AG04450 (cell line): ENCODE measurements around the gene UGT2A3. TPM values are rescaled to one million over a fixed set of nuclear protein-coding genes. Genes with fewer than 3 reads are reported as not detected.

Experiments used
- CTCF ChIA-PET: fragments of 300-600, 350-600 bp; formaldehyde crosslinking; extraction: SDS; loops from one replicate; lab custom pipeline; 2022; ENCODE audit warnings: antibody characterized with exemption, inconsistent platforms; lab: Charles Lee
- POLR2A ChIA-PET: fragments of 350-600 bp; formaldehyde crosslinking; extraction: SDS; loops from one replicate; lab custom pipeline; 2021; ENCODE audit warnings: antibody characterized with exemption, inconsistent platforms; lab: Yijun Ruan, JAX
- DNase-seq: peaks from one replicate; pipeline ENCODE4 v3.0.0-alpha.2; 2011; ENCODE audit warnings: low read depth, low spot score
- H3K27ac ChIP-seq: one replicate; pipeline ENCODE4 v1.5.1; 2012; ENCODE audit warnings: low read depth, low read length, control low read depth
- H3K27me3 ChIP-seq: one replicate; pipeline ENCODE4 v1.6.0; 2012; ENCODE audit warnings: low read length; ENCODE audit not compliant: control insufficient read depth, insufficient read depth
- H3K4me3 ChIP-seq: 2 replicates; pipeline ENCODE4 v1.5.1; 2011; ENCODE audit warnings: mild to moderate bottlenecking, low read depth, low read length, control low read depth
- H3K9me3 ChIP-seq: 2 replicates; pipeline ENCODE4 v1.5.1; 2012; ENCODE audit warnings: low read length; ENCODE audit not compliant: control insufficient read depth, insufficient read depth
- CTCF ChIP-seq: IDR thresholded peaks from 2 replicates; pipeline ENCODE4 v1.5.1; 2011; ENCODE audit warnings: low read depth, low read length, control low read depth, inconsistent platforms
- polyA plus RNA-seq: library from polyadenylated mRNA; depleted of rRNA; stranded (reverse); fragments of >200 nt; gene quantifications from 2 replicates; pipeline ENCODE4 v1.2.3, GENCODE V29; 2011

UGT2A3 gene
- polyA plus RNA-seq, 1 experiment: not detected

- Histone ChIP-seq H3K27ac (no peak overlapping the region), H3K4me3 (no peak overlapping the region), H3K27me3 (no peaks in the 10 kb centered on the region), H3K9me3 (no peaks in the 10 kb centered on the region)
- no peak for TF ChIP-seq CTCF
- no peak for DNase-seq
- POLR2A ChIA-PET: no interaction called here
- CTCF ChIA-PET: interaction anchor here (0.7 kb wide), 1 partner anchor 273 kb away, joined by 4 read pairs; no protein-coding TSS in a partner anchor
Measured at GRCh38 chr4:68896749-68897148, 54.9 kb downstream of the UGT2A3 start.

- no peak for DNase-seq
- TF ChIP-seq CTCF: no peak
- Histone ChIP-seq H3K27me3 (no peaks in the 10 kb centered on the region), H3K27ac (no peak overlapping the region), H3K4me3 (no peak overlapping the region), H3K9me3 (no peaks in the 10 kb centered on the region)
- ChIA-PET CTCF (no interaction called here), POLR2A (no interaction called here)
Measured at GRCh38 chr4:68895561-68896198, 55.9 kb downstream of the UGT2A3 start.

GRCh38 chr4:68892861-68893260 lies 58.7 kb downstream of the UGT2A3 start:
- Histone ChIP-seq H3K27me3 (no peaks in the 10 kb centered on the region), H3K27ac (no peak overlapping the region), H3K9me3 (no peaks in the 10 kb centered on the region), H3K4me3 (no peak overlapping the region)
- ChIA-PET CTCF (no interaction called here), POLR2A (no interaction called here)
- no peak for DNase-seq
- TF ChIP-seq CTCF: no peak

GRCh38 chr4:68891678-68892077 lies 59.9 kb downstream of the UGT2A3 start:
- H3K27ac ChIP-seq: no peak overlapping the region
- no peak for TF ChIP-seq CTCF
- H3K4me3 ChIP-seq: no peak overlapping the region
- no peaks in the 10 kb centered on the region for H3K9me3 ChIP-seq
- ChIA-PET POLR2A (no interaction called here), CTCF (no interaction called here)
- DNase-seq: no peak
- no peaks in the 10 kb centered on the region for H3K27me3 ChIP-seq

- ChIA-PET CTCF (no interaction called here), POLR2A (no interaction called here)
- no peak for TF ChIP-seq CTCF
- H3K27me3 ChIP-seq: no peaks in the 10 kb centered on the region
- DNase-seq: no peak
- no peak overlapping the region for H3K27ac ChIP-seq
- no peaks in the 10 kb centered on the region for H3K9me3 ChIP-seq
- H3K4me3 ChIP-seq: no peak overlapping the region
Measured at GRCh38 chr4:68885545-68885944, 66.1 kb downstream of the UGT2A3 start.
